22Rv1 (cell line): ENCODE measurements around the gene ERMP1.

ENCODE experiments used
- H3K27ac ChIP-seq: fragments of 450-650 bp; 2 replicates; pipeline ENCODE4 v1.5.1; 2017
- ZFX ChIP-seq: fragments of 450-650 bp; IDR thresholded peaks from 2 replicates; pipeline ENCODE4 v1.6.1; 2017; ENCODE audit warnings: antibody characterized with exemption, borderline replicate concordance
- TF ChIP-seq, protein P1 (sequence below): fragments of 450-650 bp; IDR thresholded peaks from 2 replicates; pipeline ENCODE4 v1.5.1; 2017; ENCODE audit warnings: mild to moderate bottlenecking

ERMP1 gene

DNA sequence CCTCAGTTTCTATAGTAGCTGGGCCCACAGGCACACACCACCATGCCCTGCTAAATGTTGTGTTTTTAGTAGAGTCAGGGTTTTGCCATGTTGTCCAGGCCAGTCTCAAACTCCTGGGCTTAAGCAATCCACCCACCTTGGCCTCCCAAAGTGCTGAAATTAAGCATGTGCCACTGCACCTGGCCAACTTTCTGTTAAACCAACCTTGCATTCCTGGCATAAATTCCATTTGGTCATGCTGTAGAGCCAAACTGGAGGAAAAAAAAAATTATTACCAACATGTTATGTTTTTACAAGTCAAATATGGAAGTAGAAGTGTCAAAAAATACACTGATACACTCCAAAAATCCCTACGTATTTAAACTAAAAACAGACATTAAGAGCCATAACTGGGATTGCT lies 54.1 kb downstream of the ERMP1 start:
- H3K27ac ChIP-seq, result no peak overlapping the region
- TF ChIP-seq ZFX, result no peak
- TF ChIP-seq, protein P1, sequence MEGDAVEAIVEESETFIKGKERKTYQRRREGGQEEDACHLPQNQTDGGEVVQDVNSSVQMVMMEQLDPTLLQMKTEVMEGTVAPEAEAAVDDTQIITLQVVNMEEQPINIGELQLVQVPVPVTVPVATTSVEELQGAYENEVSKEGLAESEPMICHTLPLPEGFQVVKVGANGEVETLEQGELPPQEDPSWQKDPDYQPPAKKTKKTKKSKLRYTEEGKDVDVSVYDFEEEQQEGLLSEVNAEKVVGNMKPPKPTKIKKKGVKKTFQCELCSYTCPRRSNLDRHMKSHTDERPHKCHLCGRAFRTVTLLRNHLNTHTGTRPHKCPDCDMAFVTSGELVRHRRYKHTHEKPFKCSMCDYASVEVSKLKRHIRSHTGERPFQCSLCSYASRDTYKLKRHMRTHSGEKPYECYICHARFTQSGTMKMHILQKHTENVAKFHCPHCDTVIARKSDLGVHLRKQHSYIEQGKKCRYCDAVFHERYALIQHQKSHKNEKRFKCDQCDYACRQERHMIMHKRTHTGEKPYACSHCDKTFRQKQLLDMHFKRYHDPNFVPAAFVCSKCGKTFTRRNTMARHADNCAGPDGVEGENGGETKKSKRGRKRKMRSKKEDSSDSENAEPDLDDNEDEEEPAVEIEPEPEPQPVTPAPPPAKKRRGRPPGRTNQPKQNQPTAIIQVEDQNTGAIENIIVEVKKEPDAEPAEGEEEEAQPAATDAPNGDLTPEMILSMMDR, result no peak

DNA sequence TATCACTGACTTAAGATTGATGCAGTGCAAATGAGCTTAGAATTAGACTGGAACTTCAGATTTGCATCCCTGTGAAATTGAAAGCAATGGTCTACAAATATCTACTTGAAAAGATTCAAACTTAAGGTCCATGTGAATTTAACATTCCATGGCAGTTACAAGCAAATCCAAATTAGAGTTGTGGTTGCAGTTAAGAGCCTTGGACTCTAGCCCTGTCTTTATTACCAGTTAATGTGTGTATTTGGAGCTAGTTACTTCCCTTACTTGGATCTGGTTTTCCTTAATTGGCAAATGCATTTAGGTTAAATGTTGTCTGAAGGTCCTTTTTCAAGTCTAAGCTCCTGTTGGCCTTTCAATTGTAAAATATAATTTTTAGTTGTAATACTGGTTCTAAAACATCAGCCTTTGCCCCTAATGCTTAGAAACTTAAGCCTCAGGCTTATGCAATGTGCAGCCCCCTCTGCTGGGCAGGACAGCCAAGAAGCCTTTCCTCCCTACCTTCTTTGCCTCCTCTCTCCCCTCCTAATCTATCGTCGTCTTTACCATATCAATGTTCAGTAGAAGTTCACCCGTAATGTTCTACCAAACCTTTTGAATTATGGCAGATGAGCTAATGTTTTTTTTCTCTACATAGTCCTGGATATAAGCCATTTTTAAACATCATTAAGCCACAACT lies 59.5 kb downstream of the ERMP1 start:
- H3K27ac ChIP-seq, result no peak overlapping the region
- TF ChIP-seq, protein P1, result no peak
- no peak for TF ChIP-seq ZFX

DNA sequence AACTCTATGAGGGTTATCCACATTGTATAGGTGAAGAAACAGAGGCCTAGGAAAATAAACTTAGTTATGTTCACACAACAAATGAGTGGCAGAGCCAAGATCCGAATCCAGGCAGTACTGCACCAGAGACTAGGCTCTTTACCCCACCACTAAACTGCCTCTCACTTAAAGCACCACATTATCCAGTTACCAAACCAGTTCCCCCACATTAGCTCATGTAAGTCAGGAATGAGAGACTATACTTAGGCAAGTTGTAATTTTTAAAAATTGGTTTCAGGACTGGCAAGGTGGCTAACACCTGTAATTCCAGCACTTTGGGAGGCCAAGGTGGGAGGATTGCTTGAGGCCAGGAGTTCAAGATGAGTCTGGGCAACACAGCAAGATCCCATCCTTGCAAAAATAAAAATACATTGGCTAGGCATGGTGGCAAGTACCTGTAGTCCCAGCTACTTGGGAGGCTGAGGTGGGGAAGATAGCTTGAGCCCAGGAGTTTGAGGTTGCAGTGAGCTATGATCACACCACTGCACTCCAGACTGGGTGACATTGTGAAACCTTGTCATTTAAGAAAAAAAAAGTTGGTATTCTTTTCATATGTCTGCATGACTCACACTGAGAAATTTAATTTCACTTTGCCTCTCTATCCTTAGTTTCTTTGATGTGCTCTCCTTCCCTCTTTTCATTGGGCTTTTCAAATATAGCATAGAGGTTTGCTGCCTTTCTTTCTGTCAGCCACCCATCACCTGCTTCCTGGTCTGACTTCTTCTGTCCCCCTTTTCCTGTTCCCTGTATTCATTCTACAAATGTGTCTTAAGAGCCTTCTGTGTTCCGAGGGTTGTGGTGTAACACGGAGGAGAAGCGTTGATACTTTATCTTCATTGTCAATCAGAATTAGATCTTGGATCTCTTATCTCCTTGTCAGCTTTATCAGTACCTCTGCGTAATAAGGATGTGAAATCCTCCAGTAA lies 64.7 kb downstream of the ERMP1 start:
- H3K27ac ChIP-seq, result no peak overlapping the region
- TF ChIP-seq, protein P1, result no peak
- no peak for TF ChIP-seq ZFX

DNA sequence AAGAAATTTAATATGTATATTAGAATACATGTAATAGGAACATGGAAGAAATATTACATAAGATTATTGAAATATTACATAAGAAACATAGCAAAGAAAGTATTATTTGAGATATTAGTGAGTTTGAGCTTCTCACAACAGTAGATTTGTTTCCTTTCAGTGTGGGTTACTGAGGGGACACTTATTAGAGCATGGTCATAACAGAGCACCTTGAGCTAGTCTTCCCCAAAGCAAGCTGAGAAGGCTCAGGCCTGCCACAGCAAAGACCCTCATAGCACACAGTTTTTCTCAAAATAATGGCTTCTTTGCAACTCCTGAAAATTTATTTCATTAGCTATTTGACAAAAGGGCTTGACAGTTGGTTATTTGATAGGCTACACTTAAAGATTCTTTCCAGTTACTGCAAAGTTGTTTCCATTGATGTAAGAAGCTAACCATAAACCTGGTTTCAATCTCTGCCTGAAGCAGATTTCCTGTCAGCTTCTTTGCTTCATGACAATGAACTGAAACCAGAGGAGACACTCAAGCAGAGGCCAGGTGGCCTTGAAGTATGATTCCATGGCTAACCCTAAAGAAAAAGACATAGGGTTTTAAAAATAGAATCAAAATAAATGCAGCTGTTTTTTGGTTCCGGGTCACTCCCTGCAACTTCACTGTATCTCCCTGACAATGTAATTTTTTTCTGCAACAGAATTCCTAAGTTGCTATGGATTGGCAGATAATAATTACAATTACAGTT lies 68.6 kb downstream of the ERMP1 start:
- no peak overlapping the region for H3K27ac ChIP-seq
- TF ChIP-seq, protein P1, result no peak
- no peak for TF ChIP-seq ZFX

DNA sequence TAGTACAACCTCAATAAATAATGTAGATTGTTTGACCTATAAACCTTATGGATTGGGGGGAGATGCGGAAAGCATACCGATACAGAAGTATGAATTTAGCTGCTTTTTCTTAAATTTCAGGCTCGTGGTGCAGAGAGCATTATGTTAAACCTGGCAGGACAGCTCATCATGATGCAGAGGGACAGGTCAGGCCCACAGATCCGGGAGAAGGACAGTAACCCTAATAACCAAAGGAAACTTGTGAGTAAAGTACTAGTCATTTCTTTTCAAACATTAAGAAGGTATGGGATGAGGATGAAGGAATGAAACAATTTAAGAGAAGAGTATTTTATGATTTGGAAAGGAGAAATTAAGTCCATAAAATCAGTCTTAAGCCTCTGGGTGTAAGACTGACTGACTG lies 70.5 kb downstream of the ERMP1 start:
- H3K27ac ChIP-seq, result no peak overlapping the region
- no peak for TF ChIP-seq ZFX
- TF ChIP-seq, protein P1, result no peak

DNA sequence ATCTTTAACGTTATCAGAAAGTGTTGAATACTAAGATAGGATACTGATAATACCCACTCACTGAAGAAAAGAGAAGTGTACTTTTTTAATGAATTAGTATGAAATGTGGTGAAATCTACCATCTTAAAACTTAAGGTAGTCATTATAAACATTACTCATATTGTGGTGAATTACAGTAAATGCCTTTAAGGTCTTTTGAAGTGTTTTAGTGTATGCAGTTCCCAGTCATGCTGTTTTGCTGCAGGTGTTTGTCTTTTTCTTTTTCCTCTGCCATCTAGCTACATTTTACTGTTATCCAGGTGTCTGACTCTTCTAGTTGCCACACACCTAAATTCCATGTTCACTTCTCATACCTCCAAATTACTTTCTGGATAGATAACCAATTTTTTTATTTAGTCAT lies 72.6 kb downstream of the ERMP1 start:
- no peak for TF ChIP-seq ZFX
- TF ChIP-seq, protein P1, result no peak
- no peak overlapping the region for H3K27ac ChIP-seq
